Endothelial cell of umbilical vein (primary cell): Measurements from ENCODE around the gene DENND2A. TPM values are rescaled to one million over a fixed set of nuclear protein-coding genes. Genes with fewer than 3 reads are reported as not detected.

ENCODE experiments used
- BruUV-seq: library from RNA; stranded (reverse); fragments of 400-500 nt; replicated peaks from 2 replicates; lab custom pipeline; 2021; lab: Mats Ljungman, UMichigan
- CTCF ChIA-PET: fragments of 300-600, 350-600 bp; sonication (Branson Sonifier 250); formaldehyde crosslinking; loops from one replicate; lab custom pipeline; 2021; ENCODE audit warnings: antibody characterized with exemption, inconsistent platforms; lab: Charles Lee
- POLR2A ChIA-PET: fragments of 300-600, 350-600 bp; sonication (Branson Sonifier 250); formaldehyde crosslinking; loops from one replicate; lab custom pipeline; 2021; ENCODE audit warnings: antibody characterized with exemption, inconsistent platforms; lab: Charles Lee
- DNase-seq: peaks from one replicate; pipeline ENCODE4 v3.0.0-alpha.2; 2011; ENCODE audit warnings: low read depth, low spot score
- FAIRE-seq: peaks from 2 replicates; lab custom pipeline; 2011; peaks lifted over from hg19 to GRCh38; lab: Jason Lieb, UNC
- H2AFZ ChIP-seq: 2 replicates; pipeline ENCODE4 v1.6.0; 2012; ENCODE audit warnings: low read depth, low read length, control low read depth, inconsistent platforms
- H3K27ac ChIP-seq: 2 replicates; pipeline ENCODE4 v1.5.1; 2011; ENCODE audit warnings: low read depth, mild to moderate bottlenecking, control low read depth, low read length, moderate library complexity; ENCODE audit not compliant: insufficient read depth
- H3K27me3 ChIP-seq, 2 experiments: 2 replicates each; pipeline versions ENCODE4 v1.6.0 to v1.6.1; 2011; ENCODE audit warnings: low read length in 2 of 2, mixed read lengths in 1 of 2; ENCODE audit not compliant: control insufficient read depth in 2 of 2, insufficient read depth in 2 of 2
- H3K36me3 ChIP-seq, 2 experiments: 2 replicates in 1 of 2; 3 replicates in 1 of 2; pipeline ENCODE4 v1.5.1; 2011; ENCODE audit warnings: low read length in 2 of 2, mild to moderate bottlenecking in 1 of 2, moderate library complexity in 1 of 2; ENCODE audit not compliant: control insufficient read depth in 2 of 2, insufficient read depth in 2 of 2; ENCODE audit errors: extremely low read depth in 1 of 2
- H3K4me1 ChIP-seq: 3 replicates; pipeline ENCODE4 v1.5.1; 2011; ENCODE audit warnings: mild to moderate bottlenecking, low read length; ENCODE audit not compliant: control insufficient read depth, insufficient read depth; ENCODE audit errors: extremely low read depth
- H3K4me2 ChIP-seq: 2 replicates; pipeline ENCODE4 v1.6.1; 2011; ENCODE audit warnings: low read length, control low read depth, mixed read lengths; ENCODE audit not compliant: insufficient read depth
- H3K4me3 ChIP-seq, 3 experiments: fragments of 200-600 bp in 1 of 3; sonication (generic), shearing (Covaris generic) in 1 of 3; replicated peaks in 1 of 3; 2 replicates each; pipeline ENCODE4 v1.5.1; 2011 to 2016; ENCODE audit warnings: control low read depth in 3 of 3, low read length in 3 of 3, mild to moderate bottlenecking in 2 of 3, inconsistent platforms in 1 of 3, low read depth in 1 of 3, moderate library complexity in 1 of 3; ENCODE audit not compliant: insufficient read depth in 1 of 3
- H3K79me2 ChIP-seq: 2 replicates; pipeline ENCODE4 v1.6.0; 2012; ENCODE audit warnings: low read length, inconsistent platforms; ENCODE audit not compliant: control insufficient read depth, insufficient read depth
- H3K9ac ChIP-seq: replicated peaks from 2 replicates; pipeline ENCODE3; 2011; ENCODE audit warnings: low read length, control low read depth; ENCODE audit not compliant: insufficient read depth; ENCODE audit errors: extremely low read depth
- H3K9me1 ChIP-seq: replicated peaks from 3 replicates; pipeline ENCODE4 v1.6.0; 2011; ENCODE audit warnings: mild to moderate bottlenecking, low read length; ENCODE audit not compliant: control insufficient read depth, insufficient read depth; ENCODE audit errors: extremely low read depth
- H3K9me3 ChIP-seq: replicated peaks from 2 replicates; pipeline ENCODE4 v1.5.1; 2012; ENCODE audit warnings: low read length, inconsistent platforms; ENCODE audit not compliant: control insufficient read depth, insufficient read depth
- H4K20me1 ChIP-seq: replicated peaks from 2 replicates; pipeline ENCODE3; 2011; ENCODE audit warnings: mild to moderate bottlenecking, low read length; ENCODE audit not compliant: control insufficient read depth, insufficient read depth; ENCODE audit errors: extremely low read depth
- EZH2 ChIP-seq: IDR thresholded peaks from 2 replicates; pipeline ENCODE4 v1.6.1; 2012; ENCODE audit warnings: borderline replicate concordance, low read depth, mild to moderate bottlenecking, moderate library complexity, low read length, inconsistent platforms; ENCODE audit not compliant: severe bottlenecking
- POLR2AphosphoS5 ChIP-seq: IDR thresholded peaks from 2 replicates; pipeline ENCODE4 v1.6.1; 2012; ENCODE audit warnings: low read depth, mild to moderate bottlenecking, control low read depth, low read length, moderate library complexity; ENCODE audit not compliant: insufficient read depth
- dilution Hi-C: fragments of 300-500 bp; cut with MboI; formaldehyde crosslinking; loops from one replicate; pipeline ENCODE4 v1.15.0; 2019; ENCODE audit warnings: low sequenced_read_pairs; ENCODE audit not compliant: extremely low pct_ligation_motif_present
- intact Hi-C: fragments of 100-400 bp; cut with micrococcal nuclease; formaldehyde crosslinking; loops from one replicate; pipeline ENCODE4 v1.10.0; 2022
- polyA plus RNA-seq, 4 experiments: library from polyadenylated mRNA; depleted of rRNA in 3 of 4; stranded (reverse) in 3 of 4; unstranded in 1 of 4; fragments of >200 nt; gene quantifications; 2 replicates each; pipeline versions ENCODE4 v1.2.1 to v1.2.3, GENCODE V29; 2011 to 2012; ENCODE audit warnings: missing spikeins in 1 of 4
- total RNA-seq: library from RNA; stranded (reverse); gene quantifications from 2 replicates; pipeline ENCODE4 v1.2.3, GENCODE V29; 2021

Gene DENND2A
- total and polyA plus RNA-seq, 2 donors (not counting 3 experiments of a cell fraction or from before 2014, with no cell fraction given) = 0.33 TPM; not detected in 1

DNA sequence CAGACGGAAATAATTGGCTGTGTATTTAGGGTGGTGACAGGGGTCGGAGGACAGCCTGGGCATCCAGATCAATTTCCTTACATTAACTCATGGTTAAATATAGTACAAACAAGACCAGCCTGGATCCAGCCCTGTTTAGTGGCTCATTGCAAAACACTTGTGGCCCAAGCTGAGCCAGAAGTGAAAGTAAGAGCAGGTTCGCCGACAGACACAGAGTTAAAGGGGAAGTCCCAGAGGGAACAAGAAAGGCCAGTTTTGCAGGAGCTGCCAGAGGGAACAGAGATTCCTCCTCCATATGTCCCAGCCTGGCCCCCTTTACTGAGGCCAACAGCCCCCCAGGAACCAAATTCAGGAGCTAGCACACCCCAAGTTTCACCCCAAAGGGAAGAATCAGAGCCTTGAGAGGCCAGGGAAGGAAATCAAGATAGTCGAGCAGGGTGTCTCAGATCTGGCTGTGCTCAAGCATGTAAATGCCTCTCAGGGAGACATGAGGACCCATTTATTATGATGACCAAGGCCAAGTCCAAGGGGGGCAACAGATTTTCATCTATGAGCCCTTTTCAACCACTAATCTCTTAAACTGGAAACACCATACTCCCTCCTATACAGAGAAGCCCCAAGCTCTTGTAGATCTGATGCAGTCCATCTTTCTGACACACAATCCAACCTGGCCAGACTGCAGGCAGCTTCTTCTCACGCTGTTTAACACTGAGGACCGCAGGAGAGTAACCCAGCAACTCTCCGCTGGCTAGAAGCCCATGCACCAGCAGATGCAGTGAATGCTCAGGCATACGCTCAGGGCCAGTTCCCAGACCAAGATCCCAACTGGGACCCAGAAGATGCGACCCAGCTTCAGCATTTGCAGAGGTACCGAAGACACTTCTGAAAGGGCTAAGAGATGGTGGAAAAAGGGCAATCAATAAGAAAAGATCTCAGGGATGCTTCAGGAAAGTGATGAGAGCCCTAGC, 16.2 kb upstream of the DENND2A start:
- no peaks in the 10 kb centered on the region for H3K9me3 ChIP-seq
- H3K27me3 ChIP-seq = peaks cover 2 to 4% of the 10 kb centered on the region in 2 experiments
- ChIA-PET POLR2A (interaction anchor here (0.6 to 1.1 kb wide), 2 partner anchors 114 to 845 kb away, joined by 3 to 4 read pairs; no protein-coding TSS in a partner anchor), CTCF (interaction anchor here (1.0 to 2.6 kb wide), 5 partner anchors 10 to 177 kb away, joined by 3 to 18 read pairs (median 4); partner anchors contain the start of gene MKRN1)
- no peak overlapping the region for H3K27ac ChIP-seq
- peak overlapping the region in 2 of 3 experiments; percentile 24 to 26 for H3K4me3 ChIP-seq
- FAIRE-seq (peak; percentile 52), DNase-seq (peak; percentile 43)
- H3K4me1 ChIP-seq = peaks cover 5% of the 10 kb centered on the region
- peak overlapping the region; percentile 82 for H3K4me2 ChIP-seq
- H3K36me3 ChIP-seq = no peaks in the 10 kb centered on the region
- no TSS peak for BruUV-seq
- no peaks in the 10 kb centered on the region for H3K79me2 ChIP-seq
- H2AFZ ChIP-seq = peak overlapping the region; percentile 99
- H4K20me1 ChIP-seq = no peaks in the 10 kb centered on the region
- dilution Hi-C loops = no loop called here
- intact Hi-C loops = loop anchor here (10.0 kb wide), 1 partner anchor 312 kb away; no protein-coding TSS in a partner anchor
- no peaks in the 10 kb centered on the region for H3K9me1 ChIP-seq
- H3K9ac ChIP-seq = peak overlapping the region; percentile 17
- TF ChIP-seq POLR2AphosphoS5 (no peak), EZH2 (no peak)
